ENCODE measurements around the gene TRIO.

DNA sequence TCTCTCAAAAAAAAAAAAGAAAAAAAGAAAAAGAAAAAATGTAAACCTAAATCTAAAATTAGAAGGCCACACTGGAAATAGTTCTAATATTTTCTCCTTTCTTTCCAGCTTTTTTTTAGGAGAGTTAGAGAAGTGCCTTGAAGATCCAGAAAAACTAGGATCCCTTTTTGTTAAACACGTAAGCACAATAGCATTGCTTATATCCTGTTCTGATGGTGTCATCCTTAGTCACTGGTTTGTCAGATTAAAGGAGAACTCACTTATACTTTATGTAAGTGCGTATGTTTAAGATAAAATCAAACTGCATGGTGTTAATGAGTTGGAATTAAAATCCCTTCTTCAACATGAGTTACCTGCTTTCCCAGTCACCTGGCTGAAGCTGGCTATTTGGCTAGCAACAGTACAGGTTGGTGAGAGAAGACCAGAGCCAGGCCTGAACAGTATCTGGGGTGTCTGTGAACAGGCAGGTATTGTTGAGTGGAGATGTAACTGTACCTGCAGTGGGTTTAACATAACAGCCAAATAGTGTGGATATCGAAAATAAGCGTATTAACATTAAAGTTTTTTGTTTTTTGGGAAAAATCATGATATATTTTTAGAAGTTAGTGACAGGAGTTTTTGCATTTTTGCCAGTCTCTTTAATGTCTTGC, 333.8 kb downstream of the TRIO start:
- TF ChIP-seq, protein P1, sequence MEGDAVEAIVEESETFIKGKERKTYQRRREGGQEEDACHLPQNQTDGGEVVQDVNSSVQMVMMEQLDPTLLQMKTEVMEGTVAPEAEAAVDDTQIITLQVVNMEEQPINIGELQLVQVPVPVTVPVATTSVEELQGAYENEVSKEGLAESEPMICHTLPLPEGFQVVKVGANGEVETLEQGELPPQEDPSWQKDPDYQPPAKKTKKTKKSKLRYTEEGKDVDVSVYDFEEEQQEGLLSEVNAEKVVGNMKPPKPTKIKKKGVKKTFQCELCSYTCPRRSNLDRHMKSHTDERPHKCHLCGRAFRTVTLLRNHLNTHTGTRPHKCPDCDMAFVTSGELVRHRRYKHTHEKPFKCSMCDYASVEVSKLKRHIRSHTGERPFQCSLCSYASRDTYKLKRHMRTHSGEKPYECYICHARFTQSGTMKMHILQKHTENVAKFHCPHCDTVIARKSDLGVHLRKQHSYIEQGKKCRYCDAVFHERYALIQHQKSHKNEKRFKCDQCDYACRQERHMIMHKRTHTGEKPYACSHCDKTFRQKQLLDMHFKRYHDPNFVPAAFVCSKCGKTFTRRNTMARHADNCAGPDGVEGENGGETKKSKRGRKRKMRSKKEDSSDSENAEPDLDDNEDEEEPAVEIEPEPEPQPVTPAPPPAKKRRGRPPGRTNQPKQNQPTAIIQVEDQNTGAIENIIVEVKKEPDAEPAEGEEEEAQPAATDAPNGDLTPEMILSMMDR (IDR thresholded peaks at IDR 0.05), result no peak
- TF ChIP-seq EP300 (IDR thresholded peaks at IDR 0.05; ENCODE audit: low read depth), result no peak
- no peak for TF ChIP-seq POLR2A (IDR thresholded peaks at IDR 0.05)
- TF ChIP-seq POLR2AphosphoS5 (IDR thresholded peaks at IDR 0.05), result no peak

Data from transverse colon (tissue), 4 donors.